Stimulated activated CD4-positive, alpha-beta T cell treated with anti-CD3 and anti-CD28 coated beads, Interleukin-1b, Interleukin-23, amount 100 ng/mL, for 1 hour (primary cell): ENCODE measurements around the gene NSUN3.

Experiments used
- DNase-seq, 2 donors: peaks; one replicate each; pipeline ENCODE4 v3.0.0-alpha.2; 2020; ENCODE audit warnings: low read depth in 2 of 2

Gene NSUN3

GRCh38 chr3:94118390-94118789 lies 55.5 kb downstream of the NSUN3 start:
- no peak for DNase-seq

DNA sequence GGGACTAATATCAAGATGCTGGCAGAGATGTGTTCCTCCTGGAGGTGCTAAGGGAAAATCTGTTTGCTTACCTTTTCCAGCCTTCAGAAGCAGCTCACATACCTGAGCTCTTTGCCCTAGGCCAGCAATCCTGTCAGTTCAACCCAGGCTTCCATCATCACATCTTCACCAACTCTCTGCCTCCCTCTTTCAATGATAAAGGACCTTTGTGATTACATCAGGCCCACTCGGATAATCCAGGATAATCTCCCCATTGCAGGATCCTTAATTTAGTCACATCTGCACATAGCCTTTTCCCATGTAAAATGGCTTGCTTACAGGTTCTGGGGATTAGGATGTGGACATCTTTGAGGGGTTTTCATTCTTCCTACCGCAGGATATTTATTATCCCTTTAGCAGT lies 58.3 kb downstream of the NSUN3 start:
- no peak for DNase-seq

DNA sequence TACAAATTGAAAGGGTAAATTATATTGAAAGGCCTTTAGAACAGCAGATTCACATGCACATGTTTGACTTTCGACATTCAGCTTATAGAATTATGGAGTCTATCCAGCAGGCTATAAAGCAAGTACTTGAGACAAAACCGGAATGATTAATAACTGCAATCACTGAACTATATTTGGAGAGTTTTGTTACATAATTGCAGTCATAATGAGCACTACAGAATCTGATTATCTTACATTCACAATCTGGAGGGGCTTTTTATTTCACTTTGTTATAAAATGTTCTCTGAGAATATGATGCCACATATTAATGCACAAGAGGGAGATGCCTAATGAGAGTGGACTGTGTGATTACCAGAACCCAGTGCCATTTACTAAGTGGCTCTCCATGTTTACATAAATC lies 64.3 kb downstream of the NSUN3 start:
- DNase-seq = no peak

GRCh38 chr3:94130690-94131089 lies 67.8 kb downstream of the NSUN3 start:
- no peak for DNase-seq

DNA sequence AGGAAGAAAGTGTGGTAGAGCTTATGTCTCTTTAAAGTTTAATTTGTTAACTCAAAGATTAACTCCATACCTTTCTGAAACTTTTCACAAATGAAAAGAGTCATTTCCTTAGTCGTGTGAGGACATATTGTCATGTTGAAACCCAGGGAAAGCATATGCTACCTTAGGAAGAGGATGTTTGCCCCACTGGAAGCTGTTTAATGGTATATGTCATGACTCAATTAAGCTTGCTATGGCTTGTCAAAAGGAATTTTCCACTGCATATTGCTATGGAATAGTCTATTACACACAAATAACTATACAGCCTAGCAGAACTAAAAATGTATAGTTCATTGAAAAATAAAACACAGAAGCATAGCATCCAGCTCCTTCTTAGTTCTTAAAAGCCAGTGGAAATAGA lies 69.9 kb downstream of the NSUN3 start:
- no peak for DNase-seq

DNA sequence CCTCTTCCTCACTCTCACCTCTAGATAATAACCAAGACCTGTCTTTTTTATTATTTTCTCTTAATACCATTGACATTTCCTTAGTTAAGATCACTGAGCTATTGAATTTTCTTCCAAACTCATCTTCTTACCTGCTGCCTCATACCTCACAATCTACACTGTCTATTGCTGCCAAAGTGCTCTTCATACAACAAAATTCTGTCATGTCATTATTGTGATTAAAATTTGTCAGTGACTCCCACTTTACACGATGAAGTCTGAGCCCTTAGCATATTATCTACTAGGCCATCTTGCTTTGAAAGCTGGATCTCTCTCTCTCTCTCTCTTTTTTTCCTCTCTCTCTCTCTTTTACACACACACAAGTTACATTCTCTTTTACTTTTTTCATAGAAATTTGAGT lies 73.3 kb downstream of the NSUN3 start:
- DNase-seq = no peak

DNA sequence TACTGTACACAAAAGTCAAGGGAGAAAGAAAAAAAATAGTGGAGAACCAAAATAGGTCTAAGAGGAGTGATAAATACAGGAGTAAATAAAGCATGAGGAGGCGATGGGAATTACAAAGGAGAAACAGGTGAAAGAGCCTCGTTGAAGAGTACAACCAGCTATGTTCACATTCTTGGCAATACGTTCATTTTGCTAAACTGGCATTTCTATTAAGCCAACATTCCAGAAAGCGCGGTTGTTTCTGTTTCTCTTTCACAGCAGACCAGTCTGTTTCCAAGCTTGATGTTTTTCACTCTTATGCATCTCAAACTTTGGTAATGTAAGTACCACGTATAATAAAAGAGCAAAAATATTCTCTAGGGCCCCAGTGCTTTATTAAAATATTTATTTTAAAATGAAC lies 74.5 kb downstream of the NSUN3 start:
- no peak for DNase-seq

DNA sequence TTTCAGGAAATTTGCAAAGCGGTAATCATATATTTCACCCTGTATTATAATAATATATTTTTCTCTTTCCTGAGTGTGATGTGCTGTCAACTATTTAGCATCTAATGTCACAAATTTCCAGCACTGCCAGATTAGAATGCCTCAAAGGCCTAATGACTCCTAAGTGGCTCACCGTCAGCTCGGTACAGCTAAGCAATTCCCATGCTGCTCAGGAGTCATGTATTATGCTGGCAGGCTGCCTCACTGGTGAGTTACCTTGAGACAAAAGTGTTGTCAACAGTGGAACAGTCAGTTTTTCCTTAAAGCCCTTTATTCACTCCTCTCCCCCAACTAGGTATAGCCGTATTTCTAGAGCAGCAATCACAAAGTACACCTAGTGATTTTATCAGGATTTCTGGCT lies 83.6 kb downstream of the NSUN3 start:
- DNase-seq = no peak

DNA sequence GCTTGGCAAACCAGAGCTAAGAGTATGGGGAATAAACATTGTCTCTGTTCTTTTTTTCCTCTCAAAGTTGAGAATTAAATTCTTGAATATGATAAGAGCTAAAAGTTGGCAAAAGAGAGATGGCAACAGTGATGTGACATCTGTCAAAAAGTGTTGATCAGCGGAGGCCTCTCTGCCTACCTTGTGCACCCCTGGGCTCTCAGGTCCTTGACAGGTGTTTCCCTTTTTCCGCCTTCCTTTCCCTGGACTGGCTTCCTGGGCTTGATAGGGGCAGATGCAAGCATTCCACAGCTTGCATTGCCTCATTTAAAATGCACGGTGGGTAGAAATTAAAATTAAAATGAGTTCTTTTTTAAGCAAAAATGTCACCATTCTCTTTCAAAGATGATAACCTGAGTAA lies 84.2 kb downstream of the NSUN3 start:
- DNase-seq = no peak

- DNase-seq = no peak
Measured at GRCh38 chr3:94150113-94150512, 87.3 kb downstream of the NSUN3 start.

DNA sequence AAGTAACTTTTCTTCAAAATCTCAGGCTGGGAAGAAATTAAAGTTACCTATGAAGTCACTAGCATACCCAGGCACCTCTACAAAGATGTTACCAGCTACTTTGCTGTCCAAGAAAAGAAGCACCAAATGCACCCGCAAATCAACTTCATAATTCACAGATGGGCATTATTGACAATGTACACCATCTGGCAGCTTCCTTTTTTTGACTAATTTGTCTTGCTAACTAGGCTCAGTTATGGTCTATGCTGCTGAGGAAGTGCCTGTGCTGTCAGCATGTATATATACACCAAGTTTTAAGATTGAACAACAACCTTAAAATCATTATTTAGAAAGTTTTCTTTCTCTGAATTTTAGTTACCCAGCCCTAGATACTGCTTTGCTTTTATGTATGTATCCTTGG lies 93.8 kb downstream of the NSUN3 start:
- DNase-seq = no peak

DNA sequence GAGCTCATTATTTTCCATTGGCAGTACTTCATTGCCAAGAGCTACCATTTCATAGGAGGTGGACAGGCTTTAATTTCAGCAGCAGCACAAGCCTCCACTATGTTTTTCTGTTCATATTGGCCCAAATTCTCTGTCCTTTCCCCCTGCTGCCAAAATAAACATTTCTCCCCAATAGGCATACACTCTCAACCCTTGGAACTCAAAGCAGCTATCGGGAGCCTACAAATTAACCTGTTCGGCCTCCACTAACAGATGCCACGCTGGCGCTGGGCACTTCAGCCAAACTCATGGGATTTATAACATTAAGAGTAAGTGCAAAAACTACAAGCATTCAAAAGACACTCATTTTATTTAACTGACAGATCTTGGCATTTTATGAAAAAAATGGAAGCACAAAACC lies 95.7 kb downstream of the NSUN3 start:
- DNase-seq = no peak

DNA sequence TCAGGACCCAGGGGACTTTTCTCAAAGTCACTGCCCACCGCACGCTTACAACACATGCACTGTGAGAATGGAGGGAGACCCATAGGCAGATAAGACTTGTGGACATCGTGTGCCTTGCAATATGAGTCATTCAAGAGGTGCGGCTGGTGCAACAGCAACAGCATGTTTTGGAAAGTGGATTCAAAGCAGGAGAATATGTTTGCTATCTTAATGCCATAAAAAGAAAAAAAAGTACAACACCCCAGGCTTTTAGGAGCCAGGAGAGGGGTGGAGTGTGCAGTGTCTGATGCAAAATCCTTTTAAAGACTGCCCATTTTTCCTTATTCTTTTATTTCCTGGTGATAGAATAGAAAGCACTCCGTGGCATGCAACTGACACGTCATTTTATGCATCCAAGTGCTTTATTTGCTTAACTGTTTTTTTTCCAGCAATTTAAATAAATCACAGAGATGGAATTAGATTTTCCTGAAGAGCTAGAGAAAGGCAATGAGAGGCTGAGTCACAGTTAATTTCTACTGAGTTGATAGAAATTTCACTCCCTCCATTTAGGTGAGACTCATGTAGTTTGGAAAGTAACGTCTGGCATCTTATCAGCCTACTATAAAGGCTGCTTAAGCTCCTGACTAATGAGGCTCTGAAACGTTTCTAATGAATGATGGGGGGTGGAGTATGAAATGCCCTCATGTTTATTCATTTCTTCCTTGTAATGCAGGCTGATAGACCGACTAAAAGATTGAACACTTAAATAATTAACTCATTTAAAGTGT lies 96.4 kb downstream of the NSUN3 start:
- no peak for DNase-seq

GRCh38 chr3:94162700-94163099 lies 99.8 kb downstream of the NSUN3 start:
- DNase-seq = no peak

GRCh38 chr3:94167346-94167745 lies 104.5 kb downstream of the NSUN3 start:
- no peak for DNase-seq

DNA sequence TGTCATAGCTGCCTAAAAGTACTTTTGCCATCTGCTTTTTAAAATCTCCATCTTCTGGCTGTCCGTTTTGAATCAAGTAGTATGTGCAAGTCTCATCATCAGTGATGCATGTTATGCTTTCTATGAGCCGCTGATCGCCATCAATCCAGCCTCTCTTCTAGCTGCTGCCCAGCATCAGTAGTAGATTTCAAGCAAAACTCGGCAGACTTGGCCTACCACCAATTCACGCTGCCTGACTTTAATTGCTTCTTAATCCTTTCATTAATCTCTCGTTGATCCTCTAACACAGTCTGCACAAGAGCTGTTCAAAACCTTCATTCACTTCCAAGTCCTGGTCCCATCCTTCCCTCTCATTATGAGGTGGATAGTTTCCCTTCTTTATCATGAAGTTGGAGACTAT lies 104.9 kb downstream of the NSUN3 start:
- DNase-seq = no peak

DNA sequence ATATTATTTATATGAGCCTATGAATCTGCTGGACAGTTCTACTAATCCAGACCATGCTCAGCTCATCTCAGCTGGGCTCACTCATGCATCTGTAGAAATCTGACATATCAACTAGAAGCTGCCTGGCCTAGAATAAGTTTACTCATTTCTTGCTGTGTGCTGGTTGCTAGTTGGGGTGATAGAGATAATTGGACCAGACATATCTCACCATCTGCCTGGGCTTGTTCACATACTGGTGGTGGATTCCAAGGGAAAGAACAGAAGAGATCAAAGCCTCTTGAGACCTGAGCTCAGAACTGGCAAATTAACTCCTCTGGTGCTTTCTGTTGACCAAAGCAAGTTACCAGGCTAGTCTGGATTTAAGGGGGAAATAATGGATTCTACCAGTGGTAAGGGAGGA lies 109.1 kb downstream of the NSUN3 start:
- no peak for DNase-seq

DNA sequence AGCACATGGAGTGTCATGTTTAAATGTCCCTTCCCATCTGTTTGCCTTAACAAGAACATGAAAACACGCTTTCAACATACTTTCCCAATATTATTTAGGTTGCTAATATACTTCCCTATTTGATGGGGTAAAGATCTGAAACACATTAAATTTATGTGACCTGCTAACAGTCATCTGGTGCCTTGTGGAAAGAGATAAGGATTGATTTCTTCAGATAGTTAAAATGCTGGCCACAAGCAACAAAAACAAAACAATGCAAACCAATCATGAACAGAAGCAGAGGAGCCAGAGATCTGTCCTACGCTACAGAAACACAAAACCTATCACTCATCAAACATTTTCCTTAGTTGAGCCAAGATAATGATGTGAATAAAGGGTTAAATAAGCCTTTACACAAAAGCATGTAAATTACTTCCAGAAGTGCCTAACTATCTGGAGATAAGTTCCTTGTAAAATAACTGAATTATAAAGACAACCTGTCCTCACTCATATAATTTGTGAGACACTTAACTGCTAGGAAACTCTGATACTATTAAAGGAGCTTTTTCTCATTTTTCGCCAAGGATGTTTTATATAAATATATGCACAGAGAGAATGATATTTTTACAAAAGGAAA lies 109.9 kb downstream of the NSUN3 start:
- no peak for DNase-seq

DNA sequence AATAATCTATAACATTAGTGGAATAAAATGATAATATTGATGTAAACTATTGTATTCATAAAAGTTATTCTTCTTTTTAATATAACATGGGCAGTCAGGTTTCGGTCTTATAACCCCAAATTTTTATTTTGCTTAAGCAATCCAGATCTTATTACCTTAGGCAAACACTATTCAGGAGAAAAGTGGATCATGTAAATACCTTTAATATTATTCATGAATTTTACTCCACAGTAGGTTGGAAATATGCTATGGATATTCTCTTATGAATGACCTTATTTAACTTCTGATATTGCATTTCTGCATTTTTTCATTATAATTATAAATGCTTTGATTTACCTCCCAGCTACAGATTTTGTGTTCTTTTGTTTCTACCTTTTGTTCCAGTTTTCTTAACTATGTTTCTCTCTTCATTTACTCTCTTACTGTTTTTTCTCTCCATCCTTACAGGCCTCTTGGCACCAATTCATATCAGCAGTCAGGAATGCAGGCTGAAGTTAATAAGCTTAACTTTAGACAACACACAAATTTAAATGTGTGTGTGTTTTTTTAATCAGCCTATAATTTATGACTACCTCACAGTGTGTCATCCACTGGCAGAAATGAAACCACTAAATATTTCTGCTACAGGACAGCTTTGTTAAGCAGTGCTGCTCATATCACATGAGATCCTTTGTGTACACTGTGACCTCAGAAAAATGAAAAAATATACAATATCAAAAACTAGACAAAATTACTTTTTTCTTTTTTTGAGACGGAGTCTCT lies 111.0 kb downstream of the NSUN3 start:
- no peak for DNase-seq

DNA sequence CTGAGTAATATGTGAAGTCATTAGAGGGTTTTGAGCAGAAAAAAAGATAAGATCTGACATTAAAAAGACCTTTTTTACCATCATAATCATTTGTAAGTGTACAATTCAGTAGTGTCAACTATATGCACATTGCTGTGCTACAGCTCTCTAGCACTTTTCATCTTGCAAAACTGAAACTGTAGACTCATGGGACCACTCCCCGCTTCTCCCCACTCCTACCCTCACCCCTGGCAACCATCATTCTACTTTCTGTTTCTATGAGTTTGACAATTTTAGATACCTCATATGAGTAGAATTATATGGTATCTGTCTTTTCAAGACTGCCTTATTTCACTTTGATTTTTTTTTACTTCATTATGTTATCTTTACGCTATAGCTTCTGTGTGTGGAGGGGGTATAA lies 112.8 kb downstream of the NSUN3 start:
- DNase-seq = no peak

DNA sequence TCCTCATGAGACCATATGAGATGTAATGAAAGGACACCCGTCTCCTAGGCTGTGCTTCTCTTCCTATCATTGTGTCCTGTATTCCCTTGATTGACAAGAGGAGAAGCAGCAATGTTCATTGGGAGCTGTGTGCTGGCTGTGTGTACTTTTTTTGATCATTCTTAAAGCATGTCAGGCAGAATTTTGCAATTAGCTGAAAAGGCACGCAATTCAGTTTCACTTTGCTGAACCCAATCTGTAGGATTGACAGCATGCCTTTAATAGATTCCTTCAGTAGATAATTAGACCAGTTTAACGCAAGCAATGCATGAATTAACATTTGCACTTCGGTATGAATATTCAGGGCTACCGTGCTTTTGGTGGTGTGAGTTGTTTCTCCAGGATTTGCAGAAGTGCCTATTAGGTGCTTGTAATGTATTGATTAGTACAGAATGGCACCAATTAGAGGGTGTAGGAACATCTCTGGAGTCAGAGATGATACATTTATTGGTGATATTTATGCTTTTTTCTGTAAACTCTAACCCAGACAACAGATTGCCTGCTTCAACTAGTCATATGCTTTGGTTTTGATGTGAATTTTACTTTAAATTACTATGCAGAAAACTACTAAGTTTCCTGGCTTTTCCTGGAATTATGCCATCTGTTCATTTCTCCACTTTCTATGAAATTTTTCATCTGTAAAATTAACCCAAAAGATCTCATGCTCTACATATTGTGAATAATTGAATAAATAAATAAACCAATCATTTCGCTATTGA lies 114.3 kb downstream of the NSUN3 start:
- no peak for DNase-seq
